ENCODE data around the gene ZBTB8A.
"Not testable (repeated sequence)": the region's sequence is repeated elsewhere in the genome, so short reads cannot be mapped to it uniquely, and the experiment has no call there.

The ZBTB8A gene
- 0 to 0.07 (median 0) reads per million in 3 experiments for total RNA-seq

GRCh38 chr1:32538887-32539583 lies at the start of gene ZBTB8A:
TSS of gene ZBTB8A (plus strand) at chr1:32539427. CDS start at chr1:32592932, 53,505 bp downstream.
- DNase-seq: no peak

DNA sequence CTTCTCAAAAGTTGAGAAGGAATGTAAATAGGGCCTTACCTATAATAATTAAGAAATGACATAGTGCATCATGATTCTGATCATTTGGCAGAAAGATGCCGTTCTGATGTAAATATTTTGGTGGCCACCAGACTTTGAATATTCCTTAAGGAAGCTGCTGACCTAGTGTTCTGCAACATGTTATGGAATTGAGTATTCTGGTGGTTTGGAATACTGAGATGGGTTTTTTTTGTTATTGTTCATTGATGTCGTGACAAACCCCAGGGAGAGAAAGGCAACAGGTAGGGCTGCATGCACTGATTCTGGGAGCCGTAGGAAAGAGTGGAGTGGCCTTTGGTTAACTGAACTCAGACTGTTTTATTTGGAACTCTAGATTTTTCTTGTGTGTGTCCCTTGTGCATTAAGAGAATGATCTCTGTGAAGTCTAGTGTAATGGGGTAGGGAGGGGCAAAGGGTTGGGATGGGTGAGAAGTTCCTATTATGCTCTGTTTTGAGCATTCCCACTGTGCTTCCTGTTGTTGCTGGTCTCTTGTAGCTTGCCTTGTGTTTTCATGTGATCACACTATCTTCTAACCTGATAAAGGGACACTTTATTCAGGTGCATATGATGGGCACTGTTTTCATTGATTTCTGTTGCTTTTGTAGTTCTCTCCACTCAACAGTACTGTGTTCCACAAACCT lies 49.3 kb upstream of the ZBTB8A start:
- DNase-seq: no peak

DNA sequence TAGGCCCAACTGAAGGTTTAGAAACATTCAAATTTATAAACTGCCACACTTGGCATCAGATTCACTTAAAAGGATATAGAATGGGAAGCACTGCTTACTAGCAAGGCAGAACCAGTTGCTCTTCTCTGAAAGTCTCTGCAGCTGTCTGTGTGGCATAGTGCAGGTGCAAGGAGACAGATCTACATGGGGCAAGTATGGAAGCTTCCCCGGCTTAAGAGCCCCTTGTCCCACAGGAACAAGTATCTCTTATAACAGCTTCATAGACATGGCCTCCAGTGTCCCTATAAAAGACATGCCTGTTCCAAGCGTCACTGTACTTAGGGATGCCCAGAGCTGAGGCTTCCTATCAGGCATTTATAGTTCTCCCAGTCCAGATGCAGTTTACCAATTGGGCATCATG lies 47.8 kb upstream of the ZBTB8A start:
- DNase-seq: no peak

DNA sequence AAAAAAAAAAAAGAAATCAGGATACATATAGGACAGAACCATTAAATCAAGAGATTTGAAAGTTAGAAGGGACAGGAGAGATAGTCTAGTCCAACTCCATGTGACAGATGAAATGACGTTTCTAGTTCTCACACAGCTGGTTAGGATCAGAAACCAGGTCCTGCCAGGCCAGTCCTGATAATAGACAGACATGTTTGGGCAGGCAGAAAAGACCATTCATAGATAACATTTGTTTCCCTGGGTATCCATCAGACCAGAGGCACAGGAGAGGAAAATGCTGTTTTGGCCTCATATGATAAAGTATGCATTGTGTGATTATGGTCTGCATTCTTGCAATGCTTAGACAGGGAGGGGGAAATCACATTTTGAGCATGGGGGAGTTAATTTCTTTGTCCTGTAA lies 45.0 kb upstream of the ZBTB8A start:
- no peak for DNase-seq

GRCh38 chr1:32494711-32495337 lies 44.4 kb upstream of the ZBTB8A start:
- no peak for DNase-seq

GRCh38 chr1:32496127-32496526 lies 43.1 kb upstream of the ZBTB8A start:
- no peak for DNase-seq

- DNase-seq: no peak
Observed at GRCh38 chr1:32498751-32499150, 40.5 kb upstream of the ZBTB8A start.

DNA sequence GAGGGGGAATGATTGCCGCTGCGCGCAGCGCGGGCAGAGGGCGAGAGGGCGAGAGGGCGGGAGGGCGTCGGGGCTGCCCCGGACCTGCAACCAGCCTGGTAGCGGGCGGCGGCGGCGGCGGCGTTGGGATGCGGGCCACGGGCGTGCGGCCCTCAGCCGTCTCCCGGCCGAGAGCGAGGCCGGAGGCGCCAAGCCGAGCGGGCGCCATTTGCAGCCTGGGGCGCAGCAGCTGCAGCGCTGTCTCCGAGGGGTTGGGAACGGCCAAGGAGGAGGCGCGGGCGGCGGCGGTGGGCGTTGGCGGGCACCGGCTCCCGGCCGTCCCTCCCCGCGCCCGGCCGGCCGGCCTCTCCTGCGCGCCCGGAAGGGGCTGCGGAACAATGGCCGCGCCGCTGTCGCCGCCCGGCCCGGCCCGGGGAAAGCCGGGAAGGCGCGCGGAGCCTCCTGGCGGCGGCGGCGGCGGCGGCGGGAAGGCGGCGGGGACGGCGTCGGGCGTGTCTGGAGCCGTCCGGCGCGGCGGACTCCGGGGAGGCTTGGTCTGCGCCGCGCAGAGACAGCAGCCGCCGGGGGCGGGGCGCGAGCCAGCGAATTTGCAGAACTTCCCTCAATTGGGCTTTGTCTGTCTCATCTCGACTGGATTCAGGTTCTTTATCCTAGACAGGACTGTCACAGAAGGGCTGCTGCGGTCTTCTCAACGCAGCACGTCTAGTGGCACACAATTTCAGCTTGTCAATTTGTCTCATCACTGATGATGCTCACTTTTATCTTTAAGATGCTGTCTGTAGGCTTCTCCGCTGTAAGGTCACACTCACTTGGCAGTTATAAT lies 38.6 kb upstream of the ZBTB8A start:
- no peak for DNase-seq

DNA sequence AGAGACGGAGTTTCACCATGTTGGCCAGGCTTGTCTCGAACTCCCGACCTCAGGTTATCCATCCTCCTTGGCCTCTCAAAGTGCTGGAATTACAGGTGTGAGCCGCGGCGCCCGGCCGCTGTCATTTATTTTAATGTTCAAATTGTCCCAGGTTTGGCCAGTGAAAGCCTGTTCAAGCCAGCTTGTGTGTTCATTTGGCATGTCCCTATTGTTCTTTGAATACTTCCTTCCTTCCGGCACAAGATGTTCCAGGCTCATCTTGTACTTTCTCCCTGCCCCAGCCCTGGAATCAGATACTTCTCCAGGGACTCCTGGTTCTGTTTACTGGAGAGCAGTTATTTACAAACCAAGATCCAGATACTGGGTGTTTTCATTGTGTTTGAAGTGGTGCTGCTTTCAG lies 37.4 kb upstream of the ZBTB8A start:
- DNase-seq: no peak

GRCh38 chr1:32503153-32503552 lies 36.1 kb upstream of the ZBTB8A start:
- DNase-seq: no peak

DNA sequence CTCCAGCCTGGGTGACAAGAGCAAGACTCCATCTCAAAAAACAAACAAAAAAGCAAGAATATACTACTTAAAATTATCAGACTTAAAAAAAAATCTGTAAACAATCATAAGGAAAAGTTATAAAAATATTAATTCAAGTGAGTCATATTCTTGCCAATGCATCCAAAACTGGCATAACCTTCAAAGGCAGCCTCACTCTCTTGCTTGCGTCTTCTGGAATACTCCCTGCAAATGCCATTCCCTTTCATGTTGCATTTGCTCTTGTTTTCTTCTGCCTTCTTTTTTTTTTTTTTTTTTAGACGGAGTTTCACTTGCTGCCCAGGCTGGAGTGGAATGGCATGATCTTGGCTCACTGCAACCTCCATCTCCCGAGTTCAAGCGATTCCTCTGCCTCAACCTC lies 32.2 kb upstream of the ZBTB8A start:
- no peak for DNase-seq

- DNase-seq: no peak
Observed at GRCh38 chr1:32508761-32509160, 30.5 kb upstream of the ZBTB8A start.

DNA sequence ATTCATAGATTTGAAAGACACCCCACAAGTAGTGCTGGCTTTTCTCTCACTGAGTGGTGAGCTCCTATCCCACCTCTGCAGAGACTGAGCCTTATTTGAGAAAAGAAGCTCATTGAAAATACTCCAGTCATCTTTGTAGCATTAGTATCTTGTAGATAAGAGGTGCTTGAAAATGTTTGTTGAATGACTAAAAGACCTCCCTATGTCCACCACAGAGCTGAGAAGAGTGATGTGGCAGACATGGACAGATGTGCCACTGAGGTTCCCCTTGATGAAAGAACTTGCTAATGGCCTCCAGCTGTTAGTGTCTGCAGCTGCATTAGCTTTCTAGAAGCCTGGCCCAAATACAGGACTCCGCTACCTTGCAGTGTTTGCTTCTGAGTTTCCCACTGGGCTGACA lies 29.3 kb upstream of the ZBTB8A start:
- DNase-seq: no peak

GRCh38 chr1:32516402-32516801 lies 22.8 kb upstream of the ZBTB8A start:
- DNase-seq: no peak

DNA sequence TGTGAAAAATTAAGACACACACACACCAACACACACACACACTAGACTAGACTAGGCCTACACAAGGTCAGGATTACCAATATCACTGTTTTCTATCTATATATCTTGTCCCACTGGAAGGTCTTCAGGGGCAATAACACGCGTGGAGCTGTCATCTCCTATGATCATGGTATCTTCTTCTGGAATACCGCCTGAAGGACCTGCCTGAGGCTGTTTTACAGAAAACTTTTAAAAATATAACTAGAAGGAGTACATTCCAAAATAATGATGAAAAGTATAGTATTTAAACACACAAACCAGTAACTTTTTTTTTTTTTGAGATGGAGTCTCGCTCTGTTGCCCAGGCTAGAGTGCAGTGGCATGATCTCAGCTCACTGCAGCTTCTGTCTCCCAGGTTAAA lies 20.3 kb upstream of the ZBTB8A start:
- no peak for DNase-seq

DNA sequence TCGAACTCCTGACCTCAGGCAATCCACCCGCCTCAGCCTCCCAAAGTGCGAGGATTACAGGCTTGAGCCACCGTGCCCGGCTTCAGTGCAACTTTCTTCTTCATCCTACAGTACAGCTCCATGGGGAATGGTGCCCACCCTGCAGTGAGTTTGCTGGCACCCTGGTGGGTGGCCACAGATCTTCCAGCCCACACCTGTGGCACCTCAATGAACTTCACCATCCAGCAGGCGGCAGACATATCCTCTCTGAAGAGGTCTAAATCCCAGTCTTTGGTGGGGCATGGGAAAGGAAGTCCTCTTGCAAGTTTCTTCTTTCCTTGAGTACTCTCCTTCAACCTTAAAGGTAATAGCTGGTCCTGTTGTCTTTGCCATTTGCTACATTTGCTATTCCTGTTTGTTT lies 18.1 kb upstream of the ZBTB8A start:
- no peak for DNase-seq

GRCh38 chr1:32525053-32525452 lies 14.2 kb upstream of the ZBTB8A start:
- no peak for DNase-seq

DNA sequence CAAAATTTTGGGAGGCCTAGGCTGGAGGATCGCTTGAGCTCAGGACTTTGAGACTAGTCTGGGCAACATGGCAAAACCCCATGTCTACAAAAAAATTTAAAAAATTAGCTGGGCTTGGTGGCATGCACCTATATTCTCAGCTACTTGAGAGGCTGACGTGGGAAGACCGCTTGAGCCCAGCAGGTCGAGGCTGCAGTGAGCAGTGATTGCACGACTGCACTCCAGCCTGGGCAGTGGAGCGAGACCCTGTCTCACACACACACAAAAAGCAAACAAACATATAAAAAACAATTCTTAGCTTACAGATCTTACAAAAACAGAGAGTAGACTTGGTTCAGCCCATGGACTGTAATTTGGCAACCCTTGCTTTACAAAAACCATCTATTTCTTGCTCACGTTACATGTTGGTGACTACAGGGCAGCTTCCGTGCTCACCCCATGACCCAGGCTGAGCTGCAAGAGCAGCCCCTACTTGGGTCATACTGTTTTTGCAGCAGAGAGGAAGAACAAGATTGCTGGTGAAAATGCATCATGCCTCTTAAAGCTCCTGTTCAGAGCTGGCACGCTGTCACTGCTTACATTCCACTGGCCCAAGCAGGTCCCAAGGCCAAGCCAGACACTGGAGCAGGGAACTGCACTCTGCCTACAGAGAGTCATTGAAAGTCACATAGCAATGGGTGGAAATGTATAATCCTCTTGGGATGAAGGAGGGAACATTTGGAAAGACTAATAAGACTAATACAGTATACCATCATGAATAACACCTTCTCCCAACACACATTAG lies 13.4 kb upstream of the ZBTB8A start:
- no peak for DNase-seq

DNA sequence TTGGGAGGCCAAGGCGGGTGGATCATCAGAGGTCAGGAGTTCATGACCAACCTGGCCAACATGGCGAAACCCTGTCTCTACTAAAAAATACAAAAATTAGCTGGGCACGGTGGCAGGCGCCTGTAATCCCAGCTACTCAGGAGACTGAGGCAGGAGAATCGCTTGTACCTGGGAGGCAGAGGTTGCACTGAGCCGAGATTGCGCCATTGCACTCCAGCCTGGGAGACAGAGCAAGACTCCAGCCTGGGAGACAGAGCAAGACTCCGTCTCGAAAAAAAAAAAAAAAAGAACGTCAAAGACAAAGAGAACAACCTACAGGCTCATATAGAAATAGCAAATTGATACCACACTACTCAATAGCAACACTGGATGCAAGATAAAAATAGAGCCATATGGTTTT lies 10.7 kb upstream of the ZBTB8A start:
- DNase-seq: not testable (repeated sequence)

DNA sequence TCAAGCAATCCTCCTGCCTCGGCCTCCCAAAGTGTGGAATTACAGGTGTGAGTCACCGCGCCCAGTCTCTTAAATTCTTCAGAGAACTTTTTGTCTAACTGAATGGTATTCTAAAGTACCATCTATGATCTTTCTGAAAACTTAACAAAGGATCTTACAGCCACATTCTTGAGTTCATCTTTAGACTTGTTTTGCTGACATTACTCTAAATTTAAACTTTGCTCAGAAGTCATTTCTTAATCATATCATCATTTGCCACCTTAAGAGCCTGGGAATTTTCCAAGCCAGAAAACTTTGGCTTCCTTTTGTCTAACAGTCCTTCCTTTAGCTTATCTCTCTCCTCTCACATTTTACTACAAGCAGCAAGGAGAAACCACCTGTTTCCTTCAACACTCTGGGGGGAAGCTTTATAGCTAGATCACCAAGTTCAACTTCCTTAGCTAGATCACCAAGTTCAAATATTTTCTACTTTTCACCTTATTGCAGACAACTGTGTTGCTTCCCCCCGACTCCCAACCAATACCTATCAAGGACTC lies 5.4 kb upstream of the ZBTB8A start:
- DNase-seq: no peak

GRCh38 chr1:32536117-32536516 lies 3.1 kb upstream of the ZBTB8A start:
- no peak for DNase-seq

GRCh38 chr1:32536764-32537163 lies 2.5 kb upstream of the ZBTB8A start:
- DNase-seq: no peak
